Ovary (tissue), 3 donors: ENCODE data around the gene HPS5.

Experiments
- CTCF ChIP-seq, 3 donors: fragments of 450-650 bp in 2 of 3; fragments of 200-600 bp in 1 of 3; IDR thresholded peaks; one replicate each; pipeline versions ENCODE4 v1.5.1 to v1.8.0; 2016 to 2022; ENCODE audit warnings: antibody characterized with exemption in 3 of 3, mild to moderate bottlenecking in 1 of 3
- EP300 ChIP-seq: sonication (generic); formaldehyde crosslinking; IDR thresholded peaks from one replicate; pipeline ENCODE4 v1.6.1; 2017; ENCODE audit warnings: antibody characterized with exemption
- POLR2A ChIP-seq: fragments of 450-650 bp; IDR thresholded peaks from one replicate; pipeline ENCODE4 v1.6.1; 2017; ENCODE audit warnings: antibody characterized with exemption, mild to moderate bottlenecking, moderate library complexity
- donor health status: DM: no; HTN: no; CAD: no.

DNA sequence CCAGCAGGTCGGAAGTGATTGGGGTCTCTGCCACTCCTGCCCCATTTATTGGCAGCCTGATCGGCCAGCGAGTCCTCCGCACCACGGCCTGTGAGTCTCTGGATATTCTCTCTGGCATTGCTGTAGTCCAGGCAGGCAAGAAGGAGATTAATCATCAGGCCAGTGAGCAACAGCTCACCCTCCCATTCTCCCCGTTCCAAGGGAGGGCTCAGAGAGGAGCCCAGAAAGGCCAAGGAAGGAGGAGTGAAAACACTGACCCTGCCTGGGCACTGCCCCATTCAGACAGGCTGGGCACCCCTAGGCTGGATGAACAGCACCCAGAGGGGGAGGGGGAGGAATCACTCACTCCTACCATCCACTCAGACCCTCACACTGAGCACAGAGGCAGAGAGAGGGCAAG, 76.5 kb downstream of the HPS5 start:
- no peak for TF ChIP-seq CTCF (IDR thresholded peaks at IDR 0.05)
- TF ChIP-seq POLR2A: no peak
- no peak for TF ChIP-seq EP300
